Right atrium auricular region (tissue), 2 donors: Measurements from ENCODE around the gene OSBPL6. TPM values are rescaled to one million over a fixed set of nuclear protein-coding genes. Genes with fewer than 3 reads are reported as not detected.

Experiments used
- DNase-seq: peaks from one replicate; pipeline ENCODE4 v3.0.0-alpha.2; 2019; ENCODE audit warnings: low spot score
- H3K27ac ChIP-seq, 2 donors: fragments of 200-600 bp; sonication (generic); 1 replicate in 1 of 2; 2 replicates in 1 of 2; pipeline ENCODE4 v1.5.1; 2016 to 2019
- H3K27me3 ChIP-seq, 2 donors: fragments of 200-600 bp; sonication (generic); one replicate each; pipeline versions ENCODE4 v1.5.1 to v1.6.0; 2017 to 2019
- H3K36me3 ChIP-seq: fragments of 200-600 bp; sonication (generic); one replicate; pipeline ENCODE4 v1.5.1; 2016
- H3K4me1 ChIP-seq, 2 donors: fragments of 200-600 bp; sonication (generic); one replicate each; pipeline versions ENCODE4 v1.5.1 to v1.6.0; 2017 to 2019
- H3K4me3 ChIP-seq, 2 donors: fragments of 200-600 bp; sonication (generic); 1 replicate in 1 of 2; 2 replicates in 1 of 2; pipeline ENCODE4 v1.5.1; 2017 to 2019; ENCODE audit warnings: mild to moderate bottlenecking in 1 of 2, moderate library complexity in 1 of 2
- H3K9me3 ChIP-seq, 2 donors: fragments of 200-600 bp; sonication (generic); one replicate each; pipeline ENCODE4 v1.5.1; 2019
- total RNA-seq, 2 donors: library from RNA; depleted of rRNA; stranded (reverse); fragments of >200 nt; gene quantifications; one replicate each; pipeline ENCODE4 v1.1.0, GENCODE V29; 2016
- TF ChIP-seq, protein P1 (sequence below), 2 donors: fragments of 200-600 bp; sonication (generic); IDR thresholded peaks; one replicate each; pipeline ENCODE4 v1.5.1; 2019; ENCODE audit warnings: antibody characterized with exemption in 2 of 2

Gene OSBPL6
- total RNA-seq, 2 donors from 2014 or later, result 4.8 to 11.5 TPM

DNA sequence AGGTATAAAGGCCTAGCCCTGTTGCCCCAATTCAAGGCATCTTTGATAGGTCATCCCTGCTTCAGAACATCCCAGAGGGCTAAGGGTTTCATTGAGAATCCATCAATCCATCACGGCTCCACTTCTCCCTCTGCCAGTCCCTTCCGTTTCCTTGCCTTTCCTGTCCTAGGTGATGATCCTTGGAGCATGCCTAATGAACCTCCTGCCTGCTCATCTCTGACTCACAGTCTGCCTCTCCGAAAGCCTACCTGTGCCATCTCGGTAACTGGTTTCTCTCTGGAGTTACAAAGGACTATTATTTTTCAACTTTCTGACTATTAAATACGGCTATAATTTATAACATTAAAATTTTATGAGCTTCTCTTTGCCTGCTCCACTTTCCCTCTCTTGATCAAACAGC is 36.7 kb upstream of the OSBPL6 start:
- Histone ChIP-seq H3K9me3 (no peaks in the 10 kb centered on the region), H3K27ac (no peak overlapping the region), H3K36me3 (no peaks in the 10 kb centered on the region), H3K4me3 (no peak overlapping the region), H3K27me3 (no peaks in the 10 kb centered on the region), H3K4me1 (no peaks in the 10 kb centered on the region)
- TF ChIP-seq, protein P1, sequence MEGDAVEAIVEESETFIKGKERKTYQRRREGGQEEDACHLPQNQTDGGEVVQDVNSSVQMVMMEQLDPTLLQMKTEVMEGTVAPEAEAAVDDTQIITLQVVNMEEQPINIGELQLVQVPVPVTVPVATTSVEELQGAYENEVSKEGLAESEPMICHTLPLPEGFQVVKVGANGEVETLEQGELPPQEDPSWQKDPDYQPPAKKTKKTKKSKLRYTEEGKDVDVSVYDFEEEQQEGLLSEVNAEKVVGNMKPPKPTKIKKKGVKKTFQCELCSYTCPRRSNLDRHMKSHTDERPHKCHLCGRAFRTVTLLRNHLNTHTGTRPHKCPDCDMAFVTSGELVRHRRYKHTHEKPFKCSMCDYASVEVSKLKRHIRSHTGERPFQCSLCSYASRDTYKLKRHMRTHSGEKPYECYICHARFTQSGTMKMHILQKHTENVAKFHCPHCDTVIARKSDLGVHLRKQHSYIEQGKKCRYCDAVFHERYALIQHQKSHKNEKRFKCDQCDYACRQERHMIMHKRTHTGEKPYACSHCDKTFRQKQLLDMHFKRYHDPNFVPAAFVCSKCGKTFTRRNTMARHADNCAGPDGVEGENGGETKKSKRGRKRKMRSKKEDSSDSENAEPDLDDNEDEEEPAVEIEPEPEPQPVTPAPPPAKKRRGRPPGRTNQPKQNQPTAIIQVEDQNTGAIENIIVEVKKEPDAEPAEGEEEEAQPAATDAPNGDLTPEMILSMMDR (IDR thresholded peaks at IDR 0.05), result no peak
- no peak for DNase-seq

DNA sequence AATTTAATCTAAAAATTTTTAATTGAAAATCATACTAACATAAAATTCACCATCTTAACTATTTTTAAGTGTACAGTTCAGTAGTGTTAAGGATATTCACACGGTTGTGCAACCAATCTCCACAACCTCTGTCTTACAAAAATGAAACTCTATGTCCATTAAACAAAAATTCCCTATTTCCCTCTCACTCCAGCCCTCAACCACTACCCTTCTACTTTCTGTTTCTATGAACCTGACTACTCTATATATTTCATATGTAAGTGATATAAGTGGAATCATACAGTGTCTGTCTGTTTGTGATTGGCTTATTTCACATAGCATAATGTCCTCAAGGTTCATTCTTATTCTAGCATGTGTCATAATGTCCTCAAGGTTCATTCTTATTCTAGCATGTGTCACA is 34.3 kb upstream of the OSBPL6 start:
- no peaks in the 10 kb centered on the region for H3K36me3 ChIP-seq
- H3K27me3 ChIP-seq, result no peaks in the 10 kb centered on the region
- TF ChIP-seq, protein P1 (IDR thresholded peaks at IDR 0.05), result no peak
- no peak overlapping the region for H3K27ac ChIP-seq
- DNase-seq, result no peak
- H3K4me3 ChIP-seq, result no peak overlapping the region
- H3K9me3 ChIP-seq, result no peaks in the 10 kb centered on the region
- no peaks in the 10 kb centered on the region for H3K4me1 ChIP-seq

DNA sequence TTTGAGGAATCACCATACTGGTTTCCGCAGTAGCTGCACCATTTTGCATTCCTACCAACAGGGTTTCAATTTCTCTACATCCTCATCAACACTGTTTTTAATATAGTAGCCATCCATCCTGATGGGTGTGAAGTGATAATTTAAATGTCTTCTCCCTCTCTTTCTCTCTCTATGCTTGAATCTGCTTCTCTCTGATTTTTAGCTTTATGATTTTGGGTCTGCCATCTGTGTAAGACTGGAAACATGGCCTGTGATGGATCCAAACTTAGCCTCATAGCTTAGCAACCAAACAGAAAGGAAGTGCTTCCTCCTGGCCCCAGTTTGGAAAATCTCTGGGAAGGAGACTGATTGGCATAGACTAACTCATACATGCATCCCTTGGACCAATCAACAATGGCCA is 33.7 kb upstream of the OSBPL6 start:
- TF ChIP-seq, protein P1 (IDR thresholded peaks at IDR 0.05), result no peak
- no peak overlapping the region for H3K27ac ChIP-seq

DNA sequence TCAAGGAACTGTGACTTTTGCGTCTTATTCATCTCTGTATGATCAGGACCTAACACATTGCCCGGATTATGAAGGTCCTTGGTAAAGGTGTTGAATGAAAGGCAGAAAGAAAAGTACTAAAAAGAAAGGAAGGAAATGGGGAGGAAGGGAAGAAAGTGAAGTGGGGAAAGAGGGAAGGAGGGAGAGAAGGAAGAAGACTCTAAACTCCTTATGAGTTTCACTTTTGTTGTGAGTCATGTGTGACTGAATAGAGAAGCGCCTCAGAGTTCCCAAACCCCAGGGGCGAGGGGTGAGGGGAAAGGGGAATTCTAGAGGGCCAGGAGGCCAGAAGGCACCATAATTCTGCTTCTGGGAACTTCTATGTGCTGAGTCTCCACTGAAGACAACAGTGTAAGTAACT is 30.9 kb upstream of the OSBPL6 start:
- Histone ChIP-seq H3K9me3 (no peaks in the 10 kb centered on the region), H3K27ac (no peak overlapping the region), H3K27me3 (no peaks in the 10 kb centered on the region), H3K4me3 (no peak overlapping the region), H3K4me1 (no peaks in the 10 kb centered on the region), H3K36me3 (no peaks in the 10 kb centered on the region)
- TF ChIP-seq, protein P1 (IDR thresholded peaks at IDR 0.05), result no peak
- DNase-seq, result no peak

More for the DNA sequence above, 33.7 kb upstream of the OSBPL6 start:
- no peaks in the 10 kb centered on the region for H3K9me3 ChIP-seq
- DNase-seq, result no peak
- no peaks in the 10 kb centered on the region for H3K27me3 ChIP-seq
- no peak overlapping the region for H3K4me3 ChIP-seq
- no peaks in the 10 kb centered on the region for H3K36me3 ChIP-seq
- no peaks in the 10 kb centered on the region for H3K4me1 ChIP-seq

DNA sequence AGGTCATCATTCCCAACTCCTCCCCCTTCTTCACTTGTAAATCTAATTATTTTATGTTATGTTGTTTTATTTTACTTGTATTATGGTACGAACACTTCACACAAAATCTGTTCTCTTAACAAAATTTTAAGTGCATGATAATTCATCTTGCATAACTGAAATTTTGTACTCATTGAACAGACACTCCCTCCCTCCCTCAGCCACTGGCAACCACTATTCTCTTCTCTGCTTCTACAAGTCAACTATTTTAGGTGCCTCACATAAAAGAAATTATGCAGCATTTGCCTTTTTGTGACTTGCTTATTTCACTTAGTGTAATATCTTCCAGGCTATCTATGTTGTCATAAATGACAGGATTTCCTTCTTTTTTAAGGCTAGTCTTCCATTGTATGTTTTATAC is 30.4 kb upstream of the OSBPL6 start:
- Histone ChIP-seq H3K36me3 (no peaks in the 10 kb centered on the region), H3K4me3 (no peak overlapping the region), H3K9me3 (no peaks in the 10 kb centered on the region), H3K27me3 (no peaks in the 10 kb centered on the region), H3K4me1 (no peaks in the 10 kb centered on the region), H3K27ac (no peak overlapping the region)
- TF ChIP-seq, protein P1 (IDR thresholded peaks at IDR 0.05), result no peak
- no peak for DNase-seq

DNA sequence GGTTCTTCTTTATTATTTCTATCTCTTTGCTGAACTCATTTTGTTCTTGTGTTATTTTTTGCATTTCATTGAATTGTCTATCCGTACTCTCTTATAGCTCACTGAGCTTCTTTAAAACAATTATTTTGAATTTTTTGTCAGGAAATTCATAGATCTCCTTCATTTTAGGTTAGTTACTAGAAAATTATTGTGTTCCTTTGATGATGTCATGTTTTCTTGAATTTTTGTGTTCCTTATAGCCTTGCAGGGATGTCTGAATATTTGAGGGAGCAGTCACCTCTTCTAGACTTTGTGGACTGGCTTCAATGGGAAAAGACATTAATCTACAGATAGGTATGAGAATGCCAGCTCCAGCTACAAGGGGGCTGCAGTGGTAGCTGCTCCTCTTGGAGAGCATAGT is 20.7 kb upstream of the OSBPL6 start:
- H3K27ac ChIP-seq, result no peak overlapping the region

More for the DNA sequence above, 20.7 kb upstream of the OSBPL6 start:
- TF ChIP-seq, protein P1 (IDR thresholded peaks at IDR 0.05), result no peak
- no peak for DNase-seq
- no peaks in the 10 kb centered on the region for H3K9me3 ChIP-seq
- no peaks in the 10 kb centered on the region for H3K36me3 ChIP-seq
- H3K27me3 ChIP-seq, result no peaks in the 10 kb centered on the region
- no peak overlapping the region for H3K4me3 ChIP-seq
- H3K4me1 ChIP-seq, result no peaks in the 10 kb centered on the region
